Endodermal cell (in vitro differentiated cells): ENCODE results near the gene DCAF11. TPM values are rescaled to one million over a fixed set of nuclear protein-coding genes. Genes with fewer than 3 reads are reported as not detected.

Experiments used
- DNase-seq: peaks from one replicate; pipeline ENCODE4 v3.0.0-alpha.2; 2017
- H3K27ac ChIP-seq: 2 replicates; pipeline ENCODE4 v1.5.1; 2013; ENCODE audit warnings: mild to moderate bottlenecking, low read depth, low read length, moderate library complexity
- H3K27me3 ChIP-seq: 2 replicates; pipeline ENCODE4 v1.6.1; 2013; ENCODE audit warnings: mild to moderate bottlenecking, low read length, moderate library complexity; ENCODE audit not compliant: insufficient read depth, control insufficient read depth, poor library complexity, severe bottlenecking
- H3K36me3 ChIP-seq: 2 replicates; pipeline ENCODE4 v1.7.0; 2013; ENCODE audit warnings: mild to moderate bottlenecking, low read length, moderate library complexity; ENCODE audit not compliant: control insufficient read depth, insufficient read depth
- H3K4me1 ChIP-seq: one replicate; pipeline ENCODE4 v1.7.0; 2013; ENCODE audit warnings: low read length; ENCODE audit not compliant: control insufficient read depth, insufficient read depth
- H3K4me3 ChIP-seq: 2 replicates; pipeline ENCODE4 v1.5.1; 2013; ENCODE audit warnings: mild to moderate bottlenecking, low read length, moderate library complexity
- H3K9ac ChIP-seq: 2 replicates; pipeline ENCODE4 v1.6.1; 2013; ENCODE audit warnings: mild to moderate bottlenecking, low read length, moderate library complexity; ENCODE audit not compliant: poor library complexity, severe bottlenecking; ENCODE audit errors: extremely low read depth
- H3K9me3 ChIP-seq: 2 replicates; pipeline ENCODE4 v1.6.1; 2013; ENCODE audit warnings: mild to moderate bottlenecking, low read length, moderate library complexity; ENCODE audit not compliant: control insufficient read depth
- H3K27ac Mint-ChIP-seq: 2 replicates; pipeline ENCODE4 v1.8.0; 2020; ENCODE audit warnings: mixed read lengths
- H3K27me3 Mint-ChIP-seq: 2 replicates; pipeline ENCODE4 v1.8.0; 2021; ENCODE audit warnings: mild to moderate bottlenecking, mixed read lengths; ENCODE audit not compliant: insufficient read depth
- H3K36me3 Mint-ChIP-seq: 2 replicates; pipeline ENCODE4 v1.8.0; 2020; ENCODE audit warnings: low read depth, mixed read lengths
- H3K4me1 Mint-ChIP-seq: 2 replicates; pipeline ENCODE4 v1.8.0; 2020; ENCODE audit warnings: mixed read lengths
- H3K4me3 Mint-ChIP-seq: 2 replicates; pipeline ENCODE4 v1.8.0; 2020; ENCODE audit warnings: mild to moderate bottlenecking, moderate library complexity, mixed read lengths
- H3K9me3 Mint-ChIP-seq: 2 replicates; pipeline ENCODE4 v1.8.0; 2020; ENCODE audit warnings: mild to moderate bottlenecking, mixed read lengths
- WGBS, 2 experiments: methylation state at CpG; one replicate each; pipeline versions ENCODE4 v1.1.5 to v1.1.7; 2013; ENCODE audit warnings: missing lambda C conversion rate in 2 of 2, mixed read lengths in 1 of 2; ENCODE audit not compliant: insufficient coverage in 1 of 2, insufficient read length in 1 of 2; 5-methylcytosine and 5-hydroxymethylcytosine counted together
- total RNA-seq, 2 donors: library from RNA; stranded (reverse); fragmentation: NEBNext Ultra II Directional in 1 of 2; extraction: Animal tissue kit (Norgen Biotek cat#: 25700) in 1 of 2; gene quantifications; 2 replicates in 1 of 2; 3 replicates in 1 of 2; pipeline ENCODE4 v1.2.1, GENCODE V29; 2021
- TF ChIP-seq, protein P1 (sequence below): fragments of 200-600 bp; sonication (generic); conservative IDR thresholded peaks from 2 replicates; pipeline ENCODE4 v1.5.0; 2021; ENCODE audit warnings: antibody characterized with exemption, mild to moderate bottlenecking

DCAF11 gene
- total RNA-seq, 2 donors from 2014 or later = 71.1 to 72.2 TPM

DNA sequence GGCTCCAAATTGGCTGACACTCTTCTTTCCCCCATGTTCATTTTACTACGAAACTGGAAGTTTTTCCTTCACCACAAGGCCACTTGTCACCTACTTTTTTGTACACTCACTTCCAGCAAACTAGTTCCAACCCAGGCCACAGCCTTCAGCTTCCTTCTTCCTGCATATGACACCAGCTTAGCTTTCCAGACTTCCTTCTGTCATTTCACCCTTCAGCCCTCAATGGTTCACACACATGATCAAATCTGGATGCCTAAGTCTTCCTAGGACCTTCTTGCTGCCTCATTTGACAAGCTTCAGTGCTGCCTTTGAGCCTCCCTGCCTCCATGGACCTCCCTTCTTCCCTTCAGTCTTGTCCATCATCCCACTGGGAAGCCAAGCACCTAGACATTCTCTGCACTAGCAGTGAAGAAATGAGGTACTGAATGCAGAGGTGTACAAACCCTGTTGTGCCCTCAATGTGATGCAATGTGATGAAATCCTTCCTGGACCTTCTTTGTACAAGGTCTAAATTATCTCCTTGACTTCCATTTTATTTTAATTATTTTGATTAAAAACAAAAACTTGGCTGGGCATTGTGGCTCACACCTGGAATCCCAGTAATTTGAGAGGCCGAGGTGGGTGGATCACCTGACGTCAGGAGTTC is 53.0 kb downstream of the DCAF11 start:
- H3K36me3 Mint-ChIP-seq = peaks cover 26% of the 10 kb centered on the region
- H3K9me3 Mint-ChIP-seq = no peaks in the 10 kb centered on the region
- 91 to 96% methylated on average over 3 of the region's 3 CpGs for WGBS, 2 experiments
- TF ChIP-seq, protein P1, sequence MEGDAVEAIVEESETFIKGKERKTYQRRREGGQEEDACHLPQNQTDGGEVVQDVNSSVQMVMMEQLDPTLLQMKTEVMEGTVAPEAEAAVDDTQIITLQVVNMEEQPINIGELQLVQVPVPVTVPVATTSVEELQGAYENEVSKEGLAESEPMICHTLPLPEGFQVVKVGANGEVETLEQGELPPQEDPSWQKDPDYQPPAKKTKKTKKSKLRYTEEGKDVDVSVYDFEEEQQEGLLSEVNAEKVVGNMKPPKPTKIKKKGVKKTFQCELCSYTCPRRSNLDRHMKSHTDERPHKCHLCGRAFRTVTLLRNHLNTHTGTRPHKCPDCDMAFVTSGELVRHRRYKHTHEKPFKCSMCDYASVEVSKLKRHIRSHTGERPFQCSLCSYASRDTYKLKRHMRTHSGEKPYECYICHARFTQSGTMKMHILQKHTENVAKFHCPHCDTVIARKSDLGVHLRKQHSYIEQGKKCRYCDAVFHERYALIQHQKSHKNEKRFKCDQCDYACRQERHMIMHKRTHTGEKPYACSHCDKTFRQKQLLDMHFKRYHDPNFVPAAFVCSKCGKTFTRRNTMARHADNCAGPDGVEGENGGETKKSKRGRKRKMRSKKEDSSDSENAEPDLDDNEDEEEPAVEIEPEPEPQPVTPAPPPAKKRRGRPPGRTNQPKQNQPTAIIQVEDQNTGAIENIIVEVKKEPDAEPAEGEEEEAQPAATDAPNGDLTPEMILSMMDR = no peak
- Histone ChIP-seq H3K9ac (no peak overlapping the region), H3K4me3 (no peak overlapping the region), H3K27ac (no peak overlapping the region), H3K27me3 (no peaks in the 10 kb centered on the region), H3K9me3 (no peaks in the 10 kb centered on the region), H3K36me3 (peaks cover 22% of the 10 kb centered on the region), H3K4me1 (no peaks in the 10 kb centered on the region)
- H3K4me1 Mint-ChIP-seq = no peaks in the 10 kb centered on the region
- no peaks in the 10 kb centered on the region for H3K27me3 Mint-ChIP-seq
- H3K27ac Mint-ChIP-seq = no peak overlapping the region
- DNase-seq = no peak
- no peak overlapping the region for H3K4me3 Mint-ChIP-seq

DNA sequence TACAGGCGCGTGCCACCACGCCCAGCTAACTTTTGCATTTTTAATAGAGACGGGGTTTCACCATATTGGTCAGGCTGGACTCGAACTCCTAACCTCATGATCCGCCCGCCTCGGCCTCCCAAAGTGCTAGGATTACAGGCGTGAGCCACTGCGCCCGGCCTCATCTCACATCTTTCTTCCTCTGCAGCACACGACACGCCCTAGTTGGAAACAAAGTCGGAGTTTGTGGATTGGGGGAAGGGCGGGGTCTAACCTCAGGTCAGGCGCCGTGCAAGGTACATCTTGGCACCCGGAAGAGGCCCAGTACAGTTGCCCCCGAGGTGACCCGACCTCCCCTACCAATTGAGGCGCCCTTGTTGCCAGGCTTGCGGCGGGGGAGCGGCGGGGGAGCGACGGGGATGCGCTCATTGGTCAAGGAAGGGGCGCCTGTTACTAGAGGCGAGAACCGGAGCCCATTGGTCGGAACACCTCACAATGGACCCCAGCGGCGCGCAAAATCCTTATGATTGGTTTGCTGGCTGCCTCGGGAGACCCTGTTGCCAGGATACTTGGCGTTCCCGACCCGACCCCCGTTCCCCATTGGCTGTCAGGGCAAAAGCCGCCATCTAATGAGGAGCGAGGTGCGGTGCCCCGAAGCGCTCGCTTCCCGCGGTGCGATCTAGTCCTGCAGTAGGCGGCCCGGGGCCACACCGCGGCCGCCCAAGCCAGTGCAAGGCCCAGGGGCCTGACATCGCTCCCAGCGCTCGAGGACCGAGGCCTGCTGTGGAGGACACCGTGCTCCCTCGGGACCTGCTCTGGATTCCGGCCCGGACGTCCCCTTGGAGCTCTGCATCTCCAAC is 57.1 kb downstream of the DCAF11 start, which contains the start of gene REC8:
TSS of gene REC8 (plus strand) at position 659 of the 839 bp plus-strand sequence. CDS start 473 bp downstream, outside the sequence.
- Mint-ChIP-seq H3K9me3 (no peaks in the 10 kb centered on the region), H3K4me3 (peak within 1 kb of the TSS; percentile 76), H3K27ac (peak within 1 kb of the TSS; percentile 89), H3K4me1 (no peaks in the 10 kb centered on the region), H3K27me3 (no peaks in the 10 kb centered on the region), H3K36me3 (peaks cover 20% of the 10 kb centered on the region)
- TF ChIP-seq, protein P1 = no peak
- H3K4me1 ChIP-seq = no peaks in the 10 kb centered on the region
- peak within 1 kb of the TSS; percentile 85 for H3K4me3 ChIP-seq
- H3K27me3 ChIP-seq = no peaks in the 10 kb centered on the region
- peaks cover 1% of the 10 kb centered on the region for H3K36me3 ChIP-seq
- H3K27ac ChIP-seq = peak within 1 kb of the TSS; percentile 60
- 22 to 34% methylated on average over 41 to 63 of the region's 63 CpGs for WGBS, 2 experiments
- DNase-seq = peak; percentile 100
- H3K9me3 ChIP-seq = no peaks in the 10 kb centered on the region
- peak within 1 kb of the TSS; percentile 49 for H3K9ac ChIP-seq

DNA sequence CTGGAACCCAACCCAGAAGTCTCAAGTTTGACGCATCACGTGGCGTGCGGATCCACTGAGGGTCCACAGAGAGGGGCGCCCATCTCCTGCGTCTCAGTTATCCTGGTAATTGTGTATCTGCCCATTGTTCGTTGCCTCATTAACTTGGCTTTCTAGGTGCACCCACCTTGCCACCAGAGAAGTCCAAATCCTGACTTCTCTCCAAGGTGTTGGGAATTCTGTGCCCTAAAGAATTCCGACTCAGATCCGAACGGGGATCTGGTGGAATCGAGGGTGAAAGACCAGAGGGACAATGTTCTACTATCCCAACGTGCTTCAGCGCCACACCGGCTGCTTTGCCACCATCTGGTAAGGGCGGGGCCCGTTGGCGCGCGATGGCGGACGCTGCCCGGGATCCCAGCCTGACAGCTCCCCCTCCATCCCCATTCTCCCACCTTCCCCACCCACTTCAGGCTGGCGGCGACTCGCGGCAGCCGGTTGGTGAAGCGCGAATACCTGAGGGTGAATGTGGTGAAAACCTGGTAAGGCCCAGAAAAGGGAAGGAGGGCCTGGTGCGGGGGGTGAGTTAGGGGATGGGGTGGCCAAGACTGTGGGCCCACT is 57.8 kb downstream of the DCAF11 start:
- Histone ChIP-seq H3K4me3 (peak overlapping the region; percentile 85), H3K27me3 (no peaks in the 10 kb centered on the region), H3K27ac (peak overlapping the region; percentile 60), H3K4me1 (no peaks in the 10 kb centered on the region), H3K9me3 (no peaks in the 10 kb centered on the region), H3K9ac (peak overlapping the region; percentile 49), H3K36me3 (peaks cover 4% of the 10 kb centered on the region)
- Mint-ChIP-seq H3K36me3 (peaks cover 25% of the 10 kb centered on the region), H3K4me3 (peak overlapping the region; percentile 76), H3K4me1 (no peaks in the 10 kb centered on the region), H3K27me3 (no peaks in the 10 kb centered on the region), H3K27ac (peak overlapping the region; percentile 67), H3K9me3 (no peaks in the 10 kb centered on the region)
- TF ChIP-seq, protein P1 = no peak
- peak; percentile 66 for DNase-seq
- WGBS, 2 experiments = 78 to 80% methylated on average over 12 to 29 of the region's 30 CpGs
